ENCODE measurements around the gene IGF1R.

DNA sequence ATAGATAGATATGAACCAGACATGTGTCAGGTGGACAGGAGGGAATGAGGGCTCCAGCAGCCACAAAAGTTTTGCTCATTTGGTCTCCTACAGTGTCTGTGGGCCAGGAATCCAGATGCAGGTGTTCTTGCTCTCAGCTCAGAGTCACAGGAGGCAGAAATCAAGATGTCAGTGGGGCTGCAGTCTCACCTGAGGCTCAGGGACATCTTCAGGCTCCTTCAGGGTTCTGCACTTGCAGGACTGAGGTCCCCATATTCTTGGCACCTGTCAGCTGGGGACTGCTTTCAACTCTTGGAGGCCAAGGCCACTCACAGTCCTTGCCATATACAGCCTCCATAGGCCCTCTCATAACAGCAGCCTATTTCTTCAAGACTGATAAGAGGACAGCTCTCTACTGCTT lies 301.9 kb downstream of the IGF1R start:
- TF ChIP-seq, protein P1, sequence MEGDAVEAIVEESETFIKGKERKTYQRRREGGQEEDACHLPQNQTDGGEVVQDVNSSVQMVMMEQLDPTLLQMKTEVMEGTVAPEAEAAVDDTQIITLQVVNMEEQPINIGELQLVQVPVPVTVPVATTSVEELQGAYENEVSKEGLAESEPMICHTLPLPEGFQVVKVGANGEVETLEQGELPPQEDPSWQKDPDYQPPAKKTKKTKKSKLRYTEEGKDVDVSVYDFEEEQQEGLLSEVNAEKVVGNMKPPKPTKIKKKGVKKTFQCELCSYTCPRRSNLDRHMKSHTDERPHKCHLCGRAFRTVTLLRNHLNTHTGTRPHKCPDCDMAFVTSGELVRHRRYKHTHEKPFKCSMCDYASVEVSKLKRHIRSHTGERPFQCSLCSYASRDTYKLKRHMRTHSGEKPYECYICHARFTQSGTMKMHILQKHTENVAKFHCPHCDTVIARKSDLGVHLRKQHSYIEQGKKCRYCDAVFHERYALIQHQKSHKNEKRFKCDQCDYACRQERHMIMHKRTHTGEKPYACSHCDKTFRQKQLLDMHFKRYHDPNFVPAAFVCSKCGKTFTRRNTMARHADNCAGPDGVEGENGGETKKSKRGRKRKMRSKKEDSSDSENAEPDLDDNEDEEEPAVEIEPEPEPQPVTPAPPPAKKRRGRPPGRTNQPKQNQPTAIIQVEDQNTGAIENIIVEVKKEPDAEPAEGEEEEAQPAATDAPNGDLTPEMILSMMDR (IDR thresholded peaks at IDR 0.05) = no peak
- TF ChIP-seq POLR2AphosphoS5 (IDR thresholded peaks at IDR 0.05) (no peak), POLR2A (IDR thresholded peaks at IDR 0.05) (no peak), EP300 (IDR thresholded peaks at IDR 0.05) (no peak)
